KOPT-K1 (cell line): Measurements from ENCODE around the gene SEMA5B.

Source experiments
- H3K27ac ChIP-seq: fragments of 200-600 bp; sonication (generic); 2 replicates; pipeline ENCODE4 v1.5.1; 2016; ENCODE audit warnings: antibody characterized with exemption, mild to moderate bottlenecking, low read depth, low read length; ENCODE audit not compliant: poor library complexity, severe bottlenecking
- H3K36me3 ChIP-seq: fragments of 200-600 bp; sonication (generic); 2 replicates; pipeline ENCODE4 v1.5.1; 2017; ENCODE audit warnings: antibody characterized with exemption, mild to moderate bottlenecking, low read length, moderate library complexity; ENCODE audit not compliant: insufficient read depth
- H3K9me3 ChIP-seq: fragments of 200-600 bp; sonication (generic); 2 replicates; pipeline ENCODE4 v1.5.1; 2017; ENCODE audit warnings: antibody characterized with exemption, low read length, mild to moderate bottlenecking; ENCODE audit not compliant: insufficient read depth, poor library complexity, severe bottlenecking

Gene SEMA5B

DNA sequence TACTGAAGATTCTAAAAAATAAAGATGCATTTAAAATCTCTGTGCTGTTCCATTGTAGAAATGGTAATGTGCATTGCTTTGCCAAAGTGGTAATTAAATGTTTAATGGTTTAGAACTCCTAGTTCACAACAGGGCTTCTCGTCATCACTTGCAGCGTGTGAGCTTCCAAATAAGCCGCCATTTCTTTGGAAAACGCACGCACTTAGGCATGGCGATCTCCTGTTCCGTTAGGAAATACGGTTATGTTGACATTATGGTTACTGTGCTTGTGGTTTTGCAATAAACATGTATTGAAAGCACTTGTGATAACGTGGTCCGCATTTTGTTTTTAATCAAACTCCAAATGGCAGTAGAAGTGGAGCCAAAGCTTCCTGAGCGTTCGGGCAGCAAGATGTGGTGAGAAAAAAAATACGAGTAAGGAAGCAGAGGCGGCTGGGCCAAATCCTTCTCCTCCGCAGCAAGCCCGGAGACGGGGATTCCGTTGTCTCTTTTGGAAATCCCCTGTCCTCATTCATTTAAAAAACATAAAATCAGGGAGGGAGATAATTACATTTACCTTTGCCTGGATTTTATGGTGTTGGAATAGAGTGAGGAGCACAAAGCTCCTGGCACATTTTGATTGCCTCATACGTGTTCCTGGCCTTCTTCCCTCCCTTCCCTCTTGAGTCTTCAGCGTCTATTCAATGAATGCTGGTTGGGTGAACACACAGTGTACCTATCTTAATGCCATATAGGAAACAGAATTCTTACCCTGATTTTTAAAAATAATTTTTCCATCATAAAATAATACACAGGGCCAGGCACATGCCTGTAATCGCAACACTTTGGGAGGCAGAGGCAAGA is 135.2 kb downstream of the SEMA5B start:
- no peaks in the 10 kb centered on the region for H3K9me3 ChIP-seq
- H3K27ac ChIP-seq = no peak overlapping the region
- no peaks in the 10 kb centered on the region for H3K36me3 ChIP-seq

DNA sequence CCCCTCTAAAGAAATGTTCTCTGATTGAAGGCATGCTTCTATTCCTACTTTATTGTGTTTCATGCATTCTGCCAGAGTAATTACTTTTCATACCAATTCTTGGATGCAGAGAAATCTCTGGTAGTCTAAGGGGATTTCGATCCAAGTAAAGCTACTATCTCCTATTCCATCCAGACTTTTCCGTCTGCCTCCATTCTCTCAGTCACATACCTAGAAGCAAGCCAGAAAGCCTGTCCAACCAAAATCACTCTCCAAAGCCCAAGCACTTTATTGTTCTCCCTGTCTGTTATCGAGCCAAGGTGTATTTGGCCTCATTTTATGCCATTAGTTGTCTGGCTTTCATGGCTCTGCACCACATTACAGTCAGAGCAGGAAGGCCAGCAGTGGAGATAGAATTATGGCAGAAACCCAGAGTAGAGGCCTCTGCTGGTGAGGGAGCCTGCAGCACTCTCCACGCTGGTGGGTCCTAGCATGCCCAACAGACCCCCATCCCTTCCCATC is 136.8 kb downstream of the SEMA5B start:
- H3K36me3 ChIP-seq = no peaks in the 10 kb centered on the region
- no peak overlapping the region for H3K27ac ChIP-seq
- H3K9me3 ChIP-seq = no peaks in the 10 kb centered on the region

DNA sequence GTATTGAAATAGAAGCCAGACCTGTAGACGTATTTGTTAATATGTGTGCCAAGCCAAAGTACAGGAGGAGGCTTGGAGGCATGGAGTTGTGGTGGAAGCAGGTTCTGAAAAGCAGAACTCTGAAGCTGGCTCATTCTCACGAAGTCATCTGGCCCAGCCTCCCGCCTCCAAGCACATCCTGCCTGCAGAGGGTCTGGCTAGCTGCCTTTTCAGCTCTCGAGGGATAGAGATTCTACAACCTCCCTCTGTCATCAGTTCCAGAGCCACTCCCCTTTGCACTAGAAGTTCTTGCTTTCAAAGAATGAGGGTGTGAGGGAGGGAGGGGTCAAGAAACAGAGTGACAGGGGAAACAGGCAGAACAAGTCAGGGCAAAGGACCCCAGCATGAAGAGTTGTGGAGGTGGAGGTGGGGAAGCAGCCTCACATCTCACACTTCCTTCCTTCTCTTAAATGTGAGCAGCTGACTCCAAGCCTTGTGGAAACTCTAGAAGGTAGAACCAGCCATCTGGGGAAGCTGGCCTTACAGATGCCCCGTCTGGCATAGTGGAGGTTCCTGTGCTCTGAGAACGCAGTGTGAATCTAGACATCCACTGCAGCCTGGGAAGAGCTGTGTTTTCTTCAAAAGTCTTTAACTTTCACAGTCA is 137.4 kb downstream of the SEMA5B start:
- Histone ChIP-seq H3K9me3 (no peaks in the 10 kb centered on the region), H3K36me3 (no peaks in the 10 kb centered on the region), H3K27ac (no peak overlapping the region)

DNA sequence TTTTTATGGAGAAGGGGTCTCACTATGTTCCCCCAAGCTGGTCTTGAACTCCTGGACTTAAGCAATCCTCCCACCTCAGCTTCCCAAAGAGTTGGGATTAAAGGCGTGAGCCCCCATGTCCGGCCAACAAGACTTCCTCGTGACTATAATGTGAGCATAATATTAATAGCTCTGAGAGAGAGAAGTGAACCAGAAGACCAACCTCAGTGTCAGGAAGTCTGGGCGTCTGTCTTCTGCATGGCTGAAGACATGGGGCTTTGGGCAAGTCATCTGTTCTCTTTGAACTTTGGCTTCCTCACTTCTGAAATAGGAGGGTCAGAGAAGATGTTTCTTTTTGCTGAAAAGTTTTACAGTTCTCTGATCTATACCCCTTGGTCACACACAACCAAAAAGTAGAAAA is 140.6 kb downstream of the SEMA5B start:
- Histone ChIP-seq H3K27ac (no peak overlapping the region), H3K9me3 (no peaks in the 10 kb centered on the region)

DNA sequence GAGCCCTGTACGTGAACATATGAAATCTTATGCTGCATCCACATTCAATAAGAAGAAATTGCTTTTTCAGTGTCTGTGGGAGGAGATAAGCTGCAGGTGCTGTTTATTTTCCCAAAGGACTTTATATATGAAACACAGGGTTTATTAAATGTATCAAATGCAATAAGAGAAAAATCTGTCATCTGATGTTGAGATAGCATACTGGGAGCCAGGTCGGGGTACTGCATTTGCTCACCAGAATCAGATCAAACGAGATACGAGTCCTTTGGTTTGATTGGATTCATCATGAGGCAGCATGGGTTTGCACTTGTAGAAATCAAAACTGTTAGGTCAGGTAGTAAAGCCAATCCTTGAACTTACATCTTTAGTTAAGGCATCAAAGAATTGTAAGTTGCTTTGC is 141.3 kb downstream of the SEMA5B start:
- H3K27ac ChIP-seq = no peak overlapping the region

More for the DNA sequence above, 140.6 kb downstream of the SEMA5B start:
- H3K36me3 ChIP-seq = no peaks in the 10 kb centered on the region

DNA sequence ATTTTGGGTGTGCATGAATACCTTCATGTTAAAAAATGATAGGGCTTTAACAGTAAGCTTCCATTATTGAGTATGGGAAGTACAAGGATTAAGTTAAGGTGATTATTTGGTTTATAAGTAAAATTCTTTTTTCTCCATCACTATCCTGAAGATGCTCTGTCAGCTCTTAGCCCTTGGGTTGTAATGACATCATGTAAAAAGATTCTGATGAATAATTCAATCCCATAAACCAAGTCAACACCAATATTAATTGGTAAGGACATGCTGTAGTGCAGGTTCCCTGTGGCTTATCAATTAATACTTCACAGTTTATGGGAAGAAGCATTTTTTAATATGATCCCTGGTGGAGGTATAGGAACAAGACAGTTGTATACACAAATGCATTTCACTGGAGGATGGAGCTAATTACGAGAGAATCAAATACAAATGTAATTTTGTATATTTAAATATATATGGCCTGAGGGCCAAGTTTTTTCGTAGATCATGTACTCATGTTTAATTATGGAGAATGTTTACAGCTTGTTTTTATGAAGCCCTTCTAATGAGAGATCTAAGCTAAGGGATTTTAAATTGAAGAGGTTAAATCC is 145.1 kb downstream of the SEMA5B start:
- no peak overlapping the region for H3K27ac ChIP-seq
- H3K36me3 ChIP-seq = no peaks in the 10 kb centered on the region
- H3K9me3 ChIP-seq = no peaks in the 10 kb centered on the region

More for the DNA sequence above, 141.3 kb downstream of the SEMA5B start:
- Histone ChIP-seq H3K36me3 (no peaks in the 10 kb centered on the region), H3K9me3 (no peaks in the 10 kb centered on the region)

DNA sequence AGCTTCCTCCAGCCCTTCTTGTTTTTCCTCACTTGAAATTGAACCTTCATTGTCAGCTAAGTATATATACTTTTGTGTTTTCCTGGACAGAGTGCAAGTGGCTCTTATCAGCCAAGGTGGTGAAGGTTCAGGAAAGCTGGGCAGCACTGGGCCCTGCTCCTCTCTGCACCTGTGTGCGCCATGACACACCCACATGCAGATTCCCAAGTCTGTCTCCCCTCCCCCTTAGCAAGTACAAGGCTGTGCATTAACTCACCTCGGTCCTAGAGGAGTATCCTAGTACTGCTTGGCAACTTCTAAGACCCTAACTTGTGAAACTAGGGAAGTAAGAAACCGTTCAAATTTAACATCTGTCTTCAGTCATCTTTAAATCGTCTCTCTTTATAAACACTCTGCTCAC is 146.9 kb downstream of the SEMA5B start:
- no peaks in the 10 kb centered on the region for H3K36me3 ChIP-seq
- no peak overlapping the region for H3K27ac ChIP-seq
- H3K9me3 ChIP-seq = no peaks in the 10 kb centered on the region

DNA sequence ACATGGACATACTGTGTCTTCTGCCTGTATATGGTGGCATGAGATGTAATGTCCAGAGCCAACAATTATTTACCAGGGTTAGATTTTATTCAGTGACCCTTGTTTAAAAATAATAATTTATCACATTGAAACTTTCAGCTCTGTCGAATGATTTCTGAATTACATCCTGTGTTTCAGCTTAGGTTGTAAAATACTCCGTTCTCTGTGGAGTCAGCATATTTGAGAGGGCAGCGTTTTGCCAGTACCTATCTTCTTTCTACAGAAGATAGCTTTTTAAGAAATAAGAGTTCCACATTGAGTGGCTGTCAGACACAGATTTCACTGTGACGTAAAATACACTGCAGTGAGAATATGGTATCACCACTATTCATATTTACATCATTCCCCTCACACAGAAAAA is 147.4 kb downstream of the SEMA5B start:
- Histone ChIP-seq H3K27ac (no peak overlapping the region), H3K9me3 (peaks cover 4% of the 10 kb centered on the region), H3K36me3 (no peaks in the 10 kb centered on the region)

DNA sequence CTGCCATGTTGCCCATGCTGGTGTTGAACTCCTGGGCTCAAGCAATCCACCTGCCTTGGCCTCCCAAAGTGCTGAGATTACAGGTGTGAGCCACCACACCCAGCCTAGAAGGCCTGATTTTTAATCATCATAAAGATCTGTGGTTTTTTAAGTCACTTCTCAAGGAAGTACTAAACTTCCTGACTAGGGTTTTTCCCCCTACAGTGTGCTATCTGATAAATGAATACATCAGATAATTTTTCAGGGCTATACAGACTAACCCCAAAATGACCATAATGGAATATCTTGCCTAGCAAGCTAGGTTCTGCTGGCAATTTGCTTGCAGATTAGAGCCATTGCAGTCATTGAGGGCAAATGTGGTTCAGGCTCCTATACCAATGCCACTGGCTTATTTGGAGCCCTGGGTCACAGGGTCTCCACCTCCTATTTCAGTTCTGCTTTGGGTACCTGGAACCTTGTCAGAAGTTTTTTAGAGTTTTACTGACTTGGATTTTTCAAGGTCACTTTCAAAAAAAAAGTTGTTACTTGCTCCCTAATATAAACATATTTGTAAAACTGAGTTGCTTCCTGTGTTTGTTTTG is 151.9 kb downstream of the SEMA5B start:
- no peaks in the 10 kb centered on the region; the same call in 1 of the 2 replicates for H3K36me3 ChIP-seq
- no peak overlapping the region for H3K27ac ChIP-seq
- peaks cover 5% of the 10 kb centered on the region for H3K9me3 ChIP-seq

DNA sequence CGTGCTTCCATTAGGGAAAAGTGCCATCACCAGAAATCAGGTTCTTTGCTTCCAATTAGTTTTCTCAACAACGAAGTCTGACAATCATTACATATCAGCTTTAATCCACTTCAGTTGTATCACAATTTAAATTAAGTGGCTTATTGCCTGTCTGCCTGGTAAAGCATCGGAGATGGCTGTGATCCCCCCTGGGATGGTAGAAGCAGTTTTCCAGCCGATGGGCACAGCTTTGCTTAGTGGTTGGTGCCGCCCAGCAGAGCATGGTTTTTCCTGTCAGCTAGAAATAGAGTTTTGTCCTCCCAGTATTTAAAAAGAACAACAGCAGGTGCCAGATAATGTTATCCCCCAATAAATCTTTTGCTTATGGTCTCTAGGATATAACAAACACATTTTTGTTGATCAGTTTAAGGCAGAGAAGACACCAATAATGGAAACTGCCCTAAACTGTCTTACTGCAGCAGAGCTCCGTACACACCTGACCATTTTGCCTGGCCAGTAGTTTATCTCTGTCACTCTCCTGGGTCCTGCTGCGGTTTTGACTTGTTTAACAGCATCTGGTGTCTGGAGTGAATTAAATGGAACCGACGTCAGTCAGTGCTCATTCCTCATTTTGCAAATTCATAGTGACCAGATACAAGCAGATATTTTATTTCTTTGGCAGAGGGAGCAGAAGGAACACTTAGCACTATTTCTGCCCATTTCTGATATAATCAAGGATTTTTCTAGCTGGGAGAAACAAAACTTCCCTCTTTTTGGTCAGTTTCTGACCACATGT is 153.6 kb downstream of the SEMA5B start:
- Histone ChIP-seq H3K9me3 (peaks cover 5% of the 10 kb centered on the region), H3K27ac (no peak overlapping the region), H3K36me3 (no peaks in the 10 kb centered on the region; the same call in 1 of the 2 replicates)

DNA sequence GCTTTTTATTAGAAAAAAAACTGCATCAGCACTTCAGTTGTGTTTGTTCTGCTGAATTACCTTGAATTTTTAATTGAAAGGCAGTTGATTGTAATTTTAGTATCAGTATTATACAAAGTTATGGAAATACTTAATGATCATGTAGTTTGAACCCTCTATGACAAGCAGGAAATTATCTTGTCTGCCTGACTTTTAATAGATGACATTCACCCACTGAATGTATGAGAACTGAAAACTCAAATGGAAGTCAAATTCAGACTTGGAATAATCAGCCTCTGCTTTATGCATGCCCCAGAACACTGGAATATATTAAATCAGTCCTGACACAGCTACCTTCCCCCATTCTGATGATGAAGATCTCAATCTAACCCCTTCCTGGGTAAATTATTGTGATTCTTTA is 159.2 kb downstream of the SEMA5B start:
- Histone ChIP-seq H3K36me3 (no peaks in the 10 kb centered on the region), H3K27ac (no peak overlapping the region), H3K9me3 (no peaks in the 10 kb centered on the region)

DNA sequence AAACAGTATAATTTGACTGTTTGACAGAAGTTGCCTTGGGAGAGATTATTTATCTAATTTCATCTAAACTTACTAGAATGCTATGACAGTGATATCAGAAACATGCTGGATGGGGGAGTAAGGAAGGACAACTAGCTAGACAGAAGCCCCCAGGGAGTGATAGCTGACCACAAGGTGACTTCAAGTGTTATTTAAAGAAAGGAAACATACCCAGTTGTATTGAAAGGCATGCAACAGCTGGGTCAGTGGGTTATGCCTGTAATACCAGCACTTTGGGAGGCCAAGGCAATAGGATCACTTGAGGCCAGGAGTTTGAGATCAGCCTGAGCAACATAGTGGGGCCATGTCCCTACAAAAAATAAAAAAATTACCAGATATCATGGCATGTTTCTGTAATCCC is 163.1 kb downstream of the SEMA5B start:
- H3K27ac ChIP-seq = no peak overlapping the region
- H3K9me3 ChIP-seq = no peaks in the 10 kb centered on the region

DNA sequence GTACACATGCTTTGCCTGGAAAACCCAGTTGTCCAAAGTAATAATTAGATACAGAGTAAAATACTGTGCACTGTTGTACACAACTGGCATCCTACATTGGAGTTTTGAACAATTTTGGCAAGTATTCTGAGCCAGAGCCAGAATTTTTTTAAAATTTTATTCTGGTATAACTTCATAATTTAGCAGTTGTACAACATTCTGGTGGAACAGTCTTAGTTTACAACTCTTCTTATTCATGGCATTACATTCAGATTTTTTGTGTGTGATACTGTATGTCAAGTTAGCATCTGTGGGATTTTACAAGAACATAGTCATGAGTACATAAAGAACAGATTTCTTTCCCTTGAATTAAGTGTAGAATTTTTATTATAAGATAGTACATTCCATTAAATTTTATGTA is 165.2 kb downstream of the SEMA5B start:
- no peak overlapping the region for H3K27ac ChIP-seq
- no peaks in the 10 kb centered on the region for H3K36me3 ChIP-seq
- H3K9me3 ChIP-seq = no peaks in the 10 kb centered on the region

More for the DNA sequence above, 163.1 kb downstream of the SEMA5B start:
- H3K36me3 ChIP-seq = no peaks in the 10 kb centered on the region
